GOT3 (cell line): ENCODE results near the gene VPS26B.
"Not testable (repeated sequence)": the region's sequence is repeated elsewhere in the genome, so short reads cannot be mapped to it uniquely, and the experiment has no call there.

ENCODE experiments used
- DNase-seq: peaks from one replicate; lab custom pipeline; 2025; ENCODE audit warnings: mixed read lengths; lab: John Stamatoyannopoulos, UW

Gene VPS26B

GRCh38 chr11:134281635-134282034 lies 57.2 kb downstream of the VPS26B start:
- not testable (repeated sequence) for DNase-seq

- no peak for DNase-seq
These were observed 57.9 kb downstream of the VPS26B start for GRCh38 chr11:134282121-134283045.

- DNase-seq = no peak
These were observed 59.2 kb downstream of the VPS26B start for GRCh38 chr11:134283461-134284230.

GRCh38 chr11:134284349-134284748 lies 59.9 kb downstream of the VPS26B start:
- DNase-seq = not testable (repeated sequence)

GRCh38 chr11:134287561-134287960 lies 63.1 kb downstream of the VPS26B start:
- no peak for DNase-seq

GRCh38 chr11:134288486-134288885 lies 64.0 kb downstream of the VPS26B start:
- no peak for DNase-seq

- no peak for DNase-seq
These were observed 64.7 kb downstream of the VPS26B start for GRCh38 chr11:134289167-134289566.

GRCh38 chr11:134289789-134290188 lies 65.3 kb downstream of the VPS26B start:
- no peak for DNase-seq

GRCh38 chr11:134290646-134291045 lies 66.2 kb downstream of the VPS26B start:
- no peak for DNase-seq

- no peak for DNase-seq
These were observed 66.7 kb downstream of the VPS26B start for GRCh38 chr11:134291196-134291595.

GRCh38 chr11:134292661-134293060 lies 68.2 kb downstream of the VPS26B start:
- no peak for DNase-seq

- DNase-seq = no peak
These were observed 68.9 kb downstream of the VPS26B start for GRCh38 chr11:134293119-134294113.

- no peak for DNase-seq
These were observed 70.2 kb downstream of the VPS26B start for GRCh38 chr11:134294664-134295063.
